Measurements from ENCODE around the gene SEC22C.

The SEC22C gene

GRCh38 chr3:42535981-42536784 lies 45.6 kb downstream of the SEC22C start:
- peak; percentile 27 for DNase-seq (ENCODE audit: low spot score)

DNA sequence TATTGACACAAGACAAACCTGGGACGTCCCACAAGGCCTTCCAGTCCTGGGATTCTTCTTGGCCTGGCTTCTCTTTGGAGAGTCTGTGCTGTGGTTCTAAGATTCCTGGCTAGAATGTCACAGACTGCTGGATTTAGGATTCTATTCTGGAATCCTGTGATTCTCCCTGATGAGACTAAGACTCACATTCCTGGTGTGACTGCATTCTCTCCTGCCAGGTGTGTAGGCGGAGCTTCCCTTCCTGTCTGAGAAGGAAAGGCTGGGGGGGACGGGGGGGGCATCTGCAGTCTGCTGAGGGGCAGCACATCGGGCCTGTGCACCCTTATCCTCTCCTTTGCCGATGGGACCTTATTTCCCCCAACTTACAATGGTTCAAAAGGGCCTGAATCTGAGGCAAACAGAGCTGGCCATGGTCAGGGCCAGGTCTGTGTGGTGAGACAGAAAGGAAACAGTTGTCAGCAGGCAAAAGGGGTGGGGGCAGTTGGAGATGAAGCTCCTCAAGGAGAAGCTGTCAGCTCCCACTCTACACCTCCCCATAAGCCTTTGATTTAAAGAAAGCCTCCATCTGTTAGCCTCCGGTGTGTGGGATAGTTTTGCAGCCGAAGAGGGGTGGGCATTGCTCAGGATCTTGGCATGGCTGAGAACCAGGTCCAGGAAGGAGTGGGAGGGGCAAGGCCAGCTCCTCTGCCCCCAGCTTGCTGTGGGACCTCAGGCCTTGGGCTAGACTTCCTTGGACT lies 48.4 kb downstream of the SEC22C start:
- no peak for DNase-seq (ENCODE audit: low spot score)

DNA sequence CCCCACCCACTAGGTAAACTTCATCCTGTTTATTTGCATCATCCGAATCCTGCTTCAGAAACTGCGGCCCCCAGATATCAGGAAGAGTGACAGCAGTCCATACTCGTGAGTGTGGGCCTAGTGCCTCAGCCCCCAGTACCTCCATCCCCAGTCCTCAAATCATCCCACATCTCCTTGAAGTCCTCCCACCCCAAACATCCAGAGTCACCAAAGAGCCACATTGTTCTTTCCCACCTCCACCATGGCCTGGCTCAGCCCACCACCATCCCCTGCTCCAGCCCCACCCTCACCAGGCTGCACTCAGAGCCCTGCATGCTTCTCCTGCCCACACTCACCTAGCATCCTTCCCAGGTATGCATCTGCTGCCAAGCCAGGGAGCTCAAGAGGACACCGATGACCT lies 49.5 kb downstream of the SEC22C start:
- no peak for DNase-seq (ENCODE audit: low spot score)

- no peak for DNase-seq (ENCODE audit: low spot score)
Observed at GRCh38 chr3:42531470-42531869, 50.3 kb downstream of the SEC22C start.

DNA sequence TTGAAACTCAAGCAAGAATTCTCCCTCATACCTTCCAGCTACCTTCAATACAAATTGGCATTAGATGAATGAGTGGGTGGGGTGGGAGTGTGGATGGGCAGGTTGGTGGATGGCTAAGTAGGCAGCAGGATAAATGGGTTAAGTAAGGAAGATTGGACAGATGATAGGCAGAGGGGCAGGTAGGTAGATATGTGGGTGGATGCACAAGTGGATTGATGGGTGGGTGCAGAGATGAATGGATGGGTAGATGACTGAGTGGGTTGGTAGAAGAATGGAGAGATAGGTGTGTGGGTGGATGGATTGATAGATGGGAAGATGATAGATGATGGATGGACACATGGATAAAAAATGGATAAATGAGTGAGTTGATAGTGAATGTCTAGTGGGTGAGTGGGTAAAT lies 51.7 kb downstream of the SEC22C start:
- no peak for DNase-seq (ENCODE audit: low spot score)

DNA sequence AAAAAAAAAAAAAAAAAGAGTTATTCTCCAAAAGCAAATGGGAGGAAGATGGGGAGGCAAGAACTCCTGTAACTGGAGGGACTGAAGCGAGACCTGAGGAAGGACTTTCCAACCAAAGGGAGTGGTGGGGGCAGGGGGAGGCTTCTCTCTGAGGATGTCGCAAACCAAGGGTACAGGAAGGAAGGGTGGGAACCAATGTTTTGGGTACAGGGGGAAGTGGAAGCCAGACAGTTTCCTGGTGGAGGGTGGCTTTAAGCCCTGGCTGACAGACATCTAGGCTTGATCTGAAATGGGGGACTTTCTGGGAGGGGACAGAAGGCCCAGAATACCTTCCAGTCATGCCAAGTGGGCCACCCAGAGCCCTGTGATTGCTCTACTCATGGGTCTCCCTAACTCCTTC lies 52.3 kb downstream of the SEC22C start:
- no peak for DNase-seq (ENCODE audit: low spot score)

DNA sequence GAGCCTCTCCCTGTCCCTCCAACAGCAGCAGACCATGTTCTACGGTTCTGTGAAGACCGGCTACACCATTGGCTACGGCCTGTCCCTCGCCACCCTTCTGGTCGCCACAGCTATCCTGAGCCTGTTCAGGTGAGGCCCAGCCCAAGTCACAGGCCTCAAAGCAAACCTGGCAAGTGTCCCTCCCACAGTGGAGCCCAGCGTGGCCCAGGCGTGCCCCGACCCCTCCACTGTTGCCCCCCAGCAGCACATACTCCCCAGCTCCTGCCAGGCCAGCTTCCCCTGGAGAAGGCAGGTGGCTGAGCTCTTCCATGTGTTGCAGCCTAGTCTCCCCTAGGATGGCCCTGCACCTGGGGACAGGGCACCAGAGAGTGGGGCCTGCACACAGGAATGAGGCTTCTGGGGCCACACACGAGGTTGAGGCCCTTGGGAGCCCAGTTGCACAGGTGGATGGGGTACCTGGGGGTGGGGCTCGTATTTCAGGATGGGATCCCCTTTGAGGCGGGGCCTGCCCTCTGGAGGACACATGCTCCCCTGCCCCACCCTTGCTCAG lies 54.3 kb downstream of the SEC22C start:
- no peak for DNase-seq (ENCODE audit: low spot score)

GRCh38 chr3:42526616-42527367 lies 55.0 kb downstream of the SEC22C start:
- DNase-seq (ENCODE audit: low spot score) = no peak

DNA sequence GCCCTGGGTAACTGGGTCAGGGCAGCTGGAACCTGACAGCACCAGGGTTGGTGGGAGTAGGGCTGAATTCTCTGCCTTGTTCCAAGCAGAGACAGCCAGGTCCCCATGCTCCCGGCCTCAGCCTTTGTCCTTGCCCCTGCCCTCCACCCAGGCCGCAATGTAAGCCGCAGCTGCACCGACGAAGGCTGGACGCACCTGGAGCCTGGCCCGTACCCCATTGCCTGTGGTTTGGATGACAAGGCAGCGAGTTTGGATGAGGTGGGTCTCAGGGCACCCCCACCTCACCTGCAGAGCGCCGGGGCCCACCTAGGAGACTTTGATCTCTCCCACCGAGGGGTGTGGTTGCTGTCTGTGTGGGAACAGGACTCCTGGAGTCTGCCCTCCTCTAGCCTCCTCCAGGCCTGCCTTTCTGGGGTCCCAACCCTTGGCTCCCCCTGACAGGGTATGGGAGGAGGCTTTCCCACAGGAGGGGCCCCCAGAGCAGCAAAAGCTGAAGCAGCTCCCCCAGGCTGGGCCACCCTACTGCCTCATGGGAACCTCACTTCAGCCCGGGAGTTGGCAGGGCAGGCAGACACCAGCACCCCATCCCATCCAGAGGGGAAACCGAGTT lies 55.9 kb downstream of the SEC22C start:
- no peak for DNase-seq (ENCODE audit: low spot score)

GRCh38 chr3:42525212-42525611 lies 56.6 kb downstream of the SEC22C start:
- DNase-seq (ENCODE audit: low spot score) = no peak

DNA sequence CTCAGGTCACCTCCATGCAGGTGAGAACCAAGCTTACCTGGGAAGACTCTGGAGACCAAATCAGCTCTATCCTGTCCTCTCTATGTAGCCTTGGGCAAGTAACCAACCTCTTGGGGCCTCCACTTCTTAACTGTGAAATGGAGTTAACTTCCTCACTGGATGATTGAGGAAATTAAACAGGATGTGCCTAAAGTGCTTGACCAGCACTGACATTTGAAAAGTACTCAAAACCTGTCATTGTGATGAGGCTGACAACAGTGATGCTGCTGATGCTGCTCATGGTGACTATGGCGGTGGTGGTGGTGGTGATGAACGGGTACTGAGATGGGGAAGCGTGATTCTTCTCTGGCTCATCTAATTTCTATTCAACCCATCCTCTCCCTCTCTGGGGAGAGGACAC lies 57.0 kb downstream of the SEC22C start:
- DNase-seq (ENCODE audit: low spot score) = no peak

- no peak for DNase-seq (ENCODE audit: low spot score)
Observed at GRCh38 chr3:42520906-42521305, 60.9 kb downstream of the SEC22C start.

- no peak for DNase-seq (ENCODE audit: low spot score)
Observed at GRCh38 chr3:42520336-42520735, 61.4 kb downstream of the SEC22C start.

GRCh38 chr3:42519568-42519962 lies 62.2 kb downstream of the SEC22C start:
- DNase-seq (ENCODE audit: low spot score) = no peak

DNA sequence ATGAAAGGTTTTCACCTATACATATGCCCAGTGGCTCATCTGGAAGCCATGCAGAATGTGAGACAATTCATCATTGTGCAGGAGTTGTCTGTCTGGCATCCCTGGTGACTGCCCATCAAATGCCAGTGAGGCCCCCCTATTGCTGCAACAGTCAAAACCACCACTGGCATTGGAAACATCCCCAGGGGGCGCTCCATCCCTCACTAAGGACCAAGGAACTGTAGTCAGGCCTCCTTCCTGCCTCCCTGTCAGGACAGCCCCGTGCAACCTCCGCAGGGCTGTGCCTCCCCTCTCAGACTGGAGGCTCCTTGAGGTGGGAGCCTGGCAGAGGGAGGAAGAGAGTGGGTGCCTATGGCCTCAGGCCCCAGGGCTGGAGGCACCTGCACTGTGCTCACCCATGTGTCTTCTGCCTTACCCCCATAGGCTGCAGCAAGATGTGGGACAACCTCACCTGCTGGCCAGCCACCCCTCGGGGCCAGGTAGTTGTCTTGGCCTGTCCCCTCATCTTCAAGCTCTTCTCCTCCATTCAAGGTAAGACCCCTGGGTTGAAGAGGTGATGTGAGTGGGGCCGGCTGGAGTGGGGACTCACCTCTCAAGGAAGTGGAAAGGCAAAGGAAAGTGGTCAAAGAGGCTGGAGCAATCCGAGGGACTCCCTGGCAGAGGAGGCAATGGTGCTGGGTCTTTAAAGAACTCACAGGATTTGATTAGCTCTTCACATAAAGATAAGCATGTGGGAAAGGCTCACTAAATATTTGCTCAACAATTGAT lies 62.8 kb downstream of the SEC22C start:
- DNase-seq (ENCODE audit: low spot score) = no peak

- no peak for DNase-seq (ENCODE audit: low spot score)
Observed at GRCh38 chr3:42517117-42517516, 64.7 kb downstream of the SEC22C start.

DNA sequence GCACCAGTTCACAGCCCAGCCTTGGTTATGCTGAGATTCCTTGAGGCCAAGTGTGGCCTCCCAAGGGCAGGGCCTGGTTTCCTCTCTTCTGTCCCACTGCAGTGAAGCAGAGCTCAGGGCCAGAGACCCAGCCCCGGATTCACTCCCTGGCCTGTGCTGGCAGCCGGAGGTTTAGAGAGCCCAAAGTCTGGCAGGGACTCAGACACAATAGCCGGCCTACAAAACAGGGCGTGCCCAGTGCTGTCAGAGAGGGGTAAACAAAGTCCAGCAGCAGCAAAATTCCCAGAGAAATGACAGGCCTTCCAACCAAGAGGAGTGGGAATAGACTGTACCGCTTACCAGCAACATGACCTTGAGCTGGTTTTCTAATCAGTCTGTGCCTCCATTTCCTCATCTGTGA lies 65.3 kb downstream of the SEC22C start:
- DNase-seq (ENCODE audit: low spot score) = no peak

DNA sequence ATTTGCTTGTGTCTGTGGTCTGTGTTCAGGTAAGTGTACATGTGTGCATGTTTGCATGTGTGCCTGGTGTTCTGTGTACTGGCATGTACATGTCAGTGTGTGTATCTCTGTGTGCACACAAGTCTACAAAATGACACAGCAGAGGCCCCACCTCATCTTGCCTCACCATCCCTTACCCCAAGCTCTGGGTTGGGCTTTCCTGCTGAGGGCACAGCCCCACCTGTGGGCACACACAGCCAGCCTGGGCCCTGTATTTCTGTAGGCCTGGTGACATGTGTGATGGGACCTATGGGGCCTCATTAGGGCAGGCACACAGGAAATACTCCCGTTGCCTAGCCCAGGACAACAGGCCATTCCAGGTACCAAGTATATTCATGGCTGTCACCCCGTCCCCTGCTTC lies 65.8 kb downstream of the SEC22C start:
- no peak for DNase-seq (ENCODE audit: low spot score)

DNA sequence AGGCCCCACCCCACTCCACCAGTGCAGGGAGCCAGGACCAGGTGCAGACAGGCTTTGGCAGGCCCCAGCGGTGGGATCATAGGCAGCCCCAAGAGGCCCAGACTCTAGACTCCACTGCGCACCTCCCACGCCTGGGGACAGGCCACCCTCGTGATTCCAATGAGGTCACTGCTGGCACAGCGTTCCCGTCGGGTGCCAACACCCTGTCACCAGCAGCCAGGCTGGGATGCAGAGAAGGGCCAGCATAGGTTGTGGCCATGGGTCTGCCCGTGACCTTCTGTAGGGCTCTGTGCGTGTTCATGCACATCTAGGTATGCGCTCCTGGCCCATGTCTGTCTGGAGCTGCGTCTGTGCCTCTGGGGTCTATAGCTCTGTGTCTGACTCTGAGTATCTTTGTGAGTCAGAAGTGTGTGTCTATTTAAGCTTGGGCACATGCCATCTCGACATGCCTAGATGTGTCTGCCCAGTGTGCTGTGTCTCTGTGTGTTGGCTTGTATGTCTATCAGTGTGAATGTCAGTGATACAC lies 66.3 kb downstream of the SEC22C start:
- peak; percentile 48 for DNase-seq (ENCODE audit: low spot score)

- no peak for DNase-seq (ENCODE audit: low spot score)
Observed at GRCh38 chr3:42514876-42515275, 66.9 kb downstream of the SEC22C start.

DNA sequence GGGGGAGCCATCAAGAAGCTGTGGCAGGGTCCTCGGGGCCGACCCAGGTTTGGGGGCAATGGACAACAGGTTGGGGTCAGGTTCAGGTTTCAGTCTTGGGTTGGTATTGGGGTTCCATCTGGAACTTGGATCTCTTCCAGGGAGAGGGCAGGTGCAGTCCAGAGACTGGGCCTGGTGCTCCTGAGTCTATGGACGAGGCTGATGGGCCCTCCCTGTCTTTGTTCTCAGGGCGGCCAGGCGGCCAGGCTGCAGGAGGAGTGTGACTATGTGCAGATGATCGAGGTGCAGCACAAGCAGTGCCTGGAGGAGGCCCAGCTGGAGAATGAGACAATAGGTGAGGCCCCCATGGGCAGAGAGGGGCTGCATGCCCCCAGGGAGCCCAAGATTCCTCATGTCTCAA lies 68.2 kb downstream of the SEC22C start:
- DNase-seq (ENCODE audit: low spot score) = no peak
